Measurements from ENCODE around the gene PLA2G2C.

DNA sequence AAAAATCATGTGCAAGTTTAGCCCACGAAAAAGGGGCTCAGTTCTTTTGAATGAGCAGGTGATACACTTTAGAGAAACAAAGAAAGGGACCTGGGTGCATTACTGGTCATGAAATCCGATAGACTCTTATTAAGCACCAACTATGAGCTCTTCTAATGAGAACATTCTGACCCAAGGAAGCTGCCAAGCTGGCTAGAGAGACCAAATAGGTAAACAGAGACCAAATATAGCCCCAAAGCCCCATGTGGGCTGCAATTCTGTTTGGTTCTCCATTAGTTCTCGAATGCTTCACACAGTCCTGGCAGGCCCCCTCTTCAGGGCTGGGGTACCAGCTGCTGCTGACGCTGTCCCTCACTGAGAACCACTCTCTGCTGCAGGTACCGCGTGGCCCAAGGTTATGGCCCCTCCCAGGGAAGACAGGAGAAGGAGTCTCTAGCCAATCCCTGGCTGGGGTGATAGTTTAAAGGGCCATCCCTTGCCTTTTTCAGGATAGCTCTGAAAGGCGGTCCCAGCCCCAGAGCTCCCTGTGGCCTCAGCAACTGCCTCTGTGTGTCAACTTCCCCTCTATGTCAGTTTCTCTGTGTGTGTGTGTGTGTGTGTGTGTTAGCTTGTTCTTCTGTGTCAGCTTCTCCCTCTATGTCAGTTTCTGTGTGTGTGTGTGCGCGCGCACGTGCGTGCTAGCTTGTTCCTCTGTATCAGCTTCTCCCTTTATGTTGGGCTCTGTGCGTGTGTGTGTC is 7.5 kb downstream of the PLA2G2C start:
- TF ChIP-seq, protein P1, sequence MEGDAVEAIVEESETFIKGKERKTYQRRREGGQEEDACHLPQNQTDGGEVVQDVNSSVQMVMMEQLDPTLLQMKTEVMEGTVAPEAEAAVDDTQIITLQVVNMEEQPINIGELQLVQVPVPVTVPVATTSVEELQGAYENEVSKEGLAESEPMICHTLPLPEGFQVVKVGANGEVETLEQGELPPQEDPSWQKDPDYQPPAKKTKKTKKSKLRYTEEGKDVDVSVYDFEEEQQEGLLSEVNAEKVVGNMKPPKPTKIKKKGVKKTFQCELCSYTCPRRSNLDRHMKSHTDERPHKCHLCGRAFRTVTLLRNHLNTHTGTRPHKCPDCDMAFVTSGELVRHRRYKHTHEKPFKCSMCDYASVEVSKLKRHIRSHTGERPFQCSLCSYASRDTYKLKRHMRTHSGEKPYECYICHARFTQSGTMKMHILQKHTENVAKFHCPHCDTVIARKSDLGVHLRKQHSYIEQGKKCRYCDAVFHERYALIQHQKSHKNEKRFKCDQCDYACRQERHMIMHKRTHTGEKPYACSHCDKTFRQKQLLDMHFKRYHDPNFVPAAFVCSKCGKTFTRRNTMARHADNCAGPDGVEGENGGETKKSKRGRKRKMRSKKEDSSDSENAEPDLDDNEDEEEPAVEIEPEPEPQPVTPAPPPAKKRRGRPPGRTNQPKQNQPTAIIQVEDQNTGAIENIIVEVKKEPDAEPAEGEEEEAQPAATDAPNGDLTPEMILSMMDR (IDR thresholded peaks at IDR 0.05): no peak
- TF ChIP-seq POLR2A (IDR thresholded peaks at IDR 0.05): no peak
